Fibroblast of lung (primary cell): Measurements from ENCODE around the gene TSPAN9.

Experiments used
- CTCF ChIP-seq, 2 donors: IDR thresholded peaks in 1 of 2; conservative IDR thresholded peaks in 1 of 2; 1 replicate in 1 of 2; 2 replicates in 1 of 2; pipeline ENCODE4 v1.5.1; 2011 to 2012; ENCODE audit warnings: low read length in 2 of 2, control low read depth in 1 of 2, inconsistent platforms in 1 of 2, low read depth in 1 of 2, mild to moderate bottlenecking in 1 of 2
- EZH2 ChIP-seq: IDR thresholded peaks from 2 replicates; pipeline ENCODE4 v1.5.1; 2012; ENCODE audit warnings: low read length, control low read depth, mild to moderate bottlenecking; ENCODE audit errors: missing control alignments

DNA sequence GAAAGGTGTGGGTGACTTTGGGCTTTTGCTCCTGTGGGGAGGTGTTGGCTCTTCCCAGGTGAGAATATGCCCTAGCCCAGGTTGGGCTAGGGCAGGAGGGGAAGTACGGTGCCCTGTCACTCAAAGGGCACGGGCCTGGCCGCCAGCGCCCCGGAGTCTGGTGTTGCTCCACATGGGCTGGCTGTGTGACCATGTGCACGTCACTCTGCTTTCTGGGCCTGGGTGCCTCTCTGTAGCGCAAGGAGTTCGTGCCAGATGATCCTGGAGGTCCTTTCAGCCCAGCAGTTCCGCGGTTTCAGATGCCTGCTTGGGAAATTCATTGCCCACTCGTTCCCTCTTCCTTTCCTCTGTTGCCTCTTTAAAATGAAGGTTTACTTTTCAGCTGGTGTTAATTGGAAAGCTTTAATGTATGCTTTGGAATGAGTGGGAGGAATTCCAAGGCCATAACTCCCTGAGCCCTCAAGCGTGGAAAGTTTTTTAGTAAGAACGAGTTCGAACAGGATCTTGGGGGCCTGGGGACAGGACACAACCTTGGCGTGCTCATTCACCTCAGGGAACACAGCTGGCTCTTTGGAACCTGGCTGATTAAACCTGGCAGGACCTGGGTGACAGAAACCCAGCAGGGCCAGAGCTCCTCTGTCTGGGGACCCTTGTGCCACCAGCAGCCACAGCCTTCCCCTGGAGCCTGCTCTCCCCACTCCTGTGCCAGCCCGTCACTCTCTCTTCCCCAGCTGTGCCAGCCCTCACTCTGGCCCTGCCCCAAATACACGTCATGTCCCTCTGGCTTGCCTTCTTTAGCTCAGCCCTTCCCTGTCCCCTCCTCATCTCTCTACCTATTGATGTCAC lies 42.8 kb downstream of the TSPAN9 start:
- TF ChIP-seq CTCF (conservative IDR thresholded peaks at IDR 0.05 in 1 of 2, IDR thresholded peaks at IDR 0.05 in 1 of 2; ENCODE audit: low read depth in 1 of 2, low read length in 2 of 2) (no peak), EZH2 (no peak)
